GM19043 (cell line): ENCODE data around the gene LRRC36.
A peak's percentile ranks its signal among the peaks of the same experiment; 100 is the strongest.
"Not testable (repeated sequence)": the region's sequence is repeated elsewhere in the genome, so short reads cannot be mapped to it uniquely, and the experiment has no call there.

Source experiments
- ATAC-seq: cut with Tn5 transposase; IDR thresholded peaks from one replicate; pipeline ENCODE4 v1.9.1; 2021; ENCODE audit warnings: low read depth; ENCODE audit not compliant: unreplicated experiment

The LRRC36 gene

DNA sequence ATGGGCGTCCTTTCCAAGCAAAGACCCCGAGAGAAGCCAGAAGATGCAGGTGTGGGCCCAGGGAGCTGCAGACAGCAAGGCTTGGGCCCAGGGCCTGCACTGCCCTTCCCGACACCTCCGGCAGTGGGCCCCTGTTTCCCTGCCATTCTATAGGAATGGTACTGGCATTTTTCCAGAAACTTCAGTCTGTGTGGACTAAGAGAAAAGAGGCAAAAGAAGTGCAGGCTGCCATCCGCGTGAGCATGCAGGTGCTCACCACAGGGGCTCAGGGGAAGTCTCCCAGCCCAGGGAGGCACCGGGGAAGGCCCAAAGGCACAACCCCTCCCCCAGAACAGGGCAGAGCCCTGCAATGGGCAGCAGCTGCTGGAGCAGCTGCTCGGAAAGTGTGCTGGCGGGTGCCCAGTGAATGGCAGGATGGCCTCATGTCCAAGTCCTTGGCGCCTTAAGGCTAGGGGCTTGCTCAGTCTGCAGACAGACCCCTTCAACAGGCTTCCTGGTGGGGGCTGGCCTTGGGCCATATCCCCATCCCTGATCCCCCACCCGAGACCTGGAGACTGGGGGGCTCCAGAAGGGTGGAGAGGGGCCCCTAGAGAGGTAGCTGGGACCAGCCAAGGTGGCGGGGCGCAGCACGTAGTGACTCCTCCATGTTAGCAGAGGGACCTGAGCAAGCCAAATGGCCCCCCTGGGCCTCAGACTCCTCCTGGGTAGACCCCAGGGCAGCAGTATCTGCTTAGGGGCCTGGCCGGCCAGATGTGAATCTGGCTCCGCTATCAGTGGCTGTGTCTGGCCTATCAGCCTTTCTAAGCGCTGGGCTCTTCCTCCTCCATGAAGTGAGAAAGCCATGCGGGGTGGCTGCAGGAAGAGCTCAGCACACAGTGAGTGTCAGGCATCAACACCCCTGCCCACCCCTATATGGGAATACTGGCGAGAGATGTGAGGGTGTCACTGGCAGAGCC lies 73.4 kb downstream of the LRRC36 start:
- ATAC-seq = no peak

DNA sequence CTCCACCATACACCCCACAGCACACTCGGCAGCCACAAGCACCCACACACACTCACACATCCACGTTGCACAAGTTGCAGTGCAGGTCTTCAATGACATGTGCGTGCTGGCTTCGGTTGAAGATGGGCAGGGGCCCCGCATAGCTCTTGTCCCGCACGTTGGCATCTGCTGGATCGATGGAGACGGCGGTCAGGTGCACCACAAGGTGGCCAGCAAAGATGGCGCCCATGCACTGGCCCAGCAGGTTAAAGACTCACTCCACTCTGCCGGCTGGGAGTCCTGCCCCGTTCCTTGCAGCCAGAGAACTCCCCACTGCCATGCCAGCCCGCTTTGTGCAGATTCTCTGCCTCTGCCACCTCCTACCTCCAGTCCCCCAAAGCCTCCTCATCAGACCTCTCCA lies 74.3 kb downstream of the LRRC36 start:
- ATAC-seq = no peak

DNA sequence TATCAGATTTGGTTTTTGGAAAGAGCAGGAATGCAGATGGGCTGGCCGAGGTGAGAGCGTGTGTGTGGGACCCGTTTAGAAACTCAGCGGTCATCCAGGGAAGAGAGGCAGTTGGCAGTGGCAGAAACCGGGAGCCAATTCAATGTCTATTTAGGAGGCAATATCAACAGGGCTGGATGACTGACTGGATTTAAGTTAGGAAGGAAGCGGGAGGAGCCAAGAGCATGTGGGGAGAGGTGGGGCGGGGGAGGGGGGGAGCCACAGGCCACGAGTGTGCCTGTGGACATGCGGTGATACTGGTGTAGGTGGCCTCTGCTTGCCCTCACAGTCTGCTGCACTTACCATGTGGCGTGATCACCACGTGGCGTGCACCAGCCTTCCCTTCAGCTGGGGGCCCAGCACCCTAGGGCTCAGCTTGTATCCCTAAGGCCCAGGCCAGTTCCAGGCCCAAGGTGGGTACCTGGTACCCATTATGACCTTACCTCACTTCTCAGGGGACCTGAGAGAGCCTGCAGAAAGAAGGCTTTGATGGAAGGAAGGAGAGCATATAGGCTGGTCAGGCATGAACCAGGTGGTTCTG lies 77.5 kb downstream of the LRRC36 start:
- ATAC-seq = no peak

DNA sequence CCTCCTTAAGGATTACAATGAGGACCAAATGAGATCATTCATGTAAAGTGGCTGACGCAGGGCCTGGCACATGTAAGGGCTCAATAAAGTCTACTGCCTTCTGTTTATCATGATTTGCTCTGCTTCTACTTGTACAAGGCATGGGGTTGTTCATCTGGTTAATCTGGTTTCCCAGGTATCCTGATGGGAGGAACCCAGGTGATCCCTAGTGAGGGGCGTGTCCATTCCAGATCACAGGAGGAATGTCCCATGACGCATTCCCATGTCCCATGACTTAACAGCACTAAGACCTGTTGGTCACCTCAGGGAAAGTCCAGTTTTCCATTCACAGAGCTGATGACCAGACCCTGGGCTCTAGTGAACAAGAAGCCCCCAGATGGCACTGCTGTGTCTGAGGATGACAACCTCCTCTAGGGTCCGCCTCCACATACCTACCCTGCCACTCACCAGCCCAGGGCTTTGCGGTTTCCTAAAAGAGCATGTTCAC lies 78.2 kb downstream of the LRRC36 start:
- no peak for ATAC-seq

DNA sequence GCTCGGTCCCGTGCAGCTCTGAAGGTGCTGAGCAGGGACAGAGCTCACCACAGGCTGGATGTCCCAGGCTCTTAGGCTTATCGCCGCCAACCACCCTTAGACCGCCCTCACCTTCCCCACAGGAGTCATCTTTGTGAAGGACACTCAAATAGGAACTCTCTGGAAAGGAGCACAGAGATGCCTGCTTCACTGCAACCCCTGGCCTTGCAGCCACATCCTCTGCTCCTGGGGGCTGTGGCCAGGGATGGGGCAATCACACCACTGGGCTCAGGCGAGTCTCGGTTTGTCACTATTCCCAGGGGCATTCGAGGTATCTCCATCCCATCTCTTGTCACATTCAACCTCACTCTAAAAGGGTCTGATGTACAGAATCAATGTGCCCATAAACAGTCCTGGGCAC lies 78.7 kb downstream of the LRRC36 start:
- no peak for ATAC-seq

DNA sequence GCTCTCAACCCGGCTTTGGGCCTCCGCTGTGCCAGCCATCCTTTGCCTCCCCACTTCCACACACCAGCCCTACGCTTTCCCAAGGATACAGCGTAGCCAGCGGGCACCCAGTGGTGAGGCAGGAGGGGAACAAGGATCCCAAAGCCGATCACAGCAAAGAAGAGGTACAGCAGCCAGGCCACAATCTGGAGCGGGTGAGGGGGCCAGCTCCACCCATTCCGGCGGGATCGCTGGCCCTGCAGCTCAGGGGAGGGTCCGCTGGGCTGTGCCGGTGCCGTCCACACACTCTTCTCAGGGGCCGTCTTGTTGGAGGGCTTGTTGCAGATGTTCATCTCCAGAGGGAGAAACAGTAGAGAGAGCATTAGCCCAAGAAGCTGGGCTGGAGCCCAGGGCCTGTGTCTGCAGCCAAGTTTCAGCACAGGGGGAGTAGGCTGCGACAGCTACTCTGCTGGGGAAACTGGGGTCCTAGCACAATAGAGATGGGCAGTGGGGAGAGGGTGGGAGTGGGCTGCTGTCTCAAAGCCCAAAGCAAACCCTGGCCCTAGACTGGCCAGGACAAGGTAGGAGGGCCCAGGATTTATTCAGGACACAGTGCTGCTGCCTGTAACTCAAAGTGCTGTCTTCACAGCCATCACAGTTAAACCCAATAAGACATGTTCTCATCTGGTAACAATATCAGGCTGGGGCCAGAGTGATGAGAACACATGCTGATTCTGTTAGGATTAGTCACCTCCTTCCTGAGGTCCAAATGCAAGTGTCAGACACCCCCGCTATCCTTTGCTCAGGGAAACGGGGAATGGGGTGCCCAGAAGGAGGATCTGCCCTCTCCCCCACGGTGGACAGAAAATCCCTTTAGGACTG lies 79.7 kb downstream of the LRRC36 start:
- ATAC-seq = no peak

DNA sequence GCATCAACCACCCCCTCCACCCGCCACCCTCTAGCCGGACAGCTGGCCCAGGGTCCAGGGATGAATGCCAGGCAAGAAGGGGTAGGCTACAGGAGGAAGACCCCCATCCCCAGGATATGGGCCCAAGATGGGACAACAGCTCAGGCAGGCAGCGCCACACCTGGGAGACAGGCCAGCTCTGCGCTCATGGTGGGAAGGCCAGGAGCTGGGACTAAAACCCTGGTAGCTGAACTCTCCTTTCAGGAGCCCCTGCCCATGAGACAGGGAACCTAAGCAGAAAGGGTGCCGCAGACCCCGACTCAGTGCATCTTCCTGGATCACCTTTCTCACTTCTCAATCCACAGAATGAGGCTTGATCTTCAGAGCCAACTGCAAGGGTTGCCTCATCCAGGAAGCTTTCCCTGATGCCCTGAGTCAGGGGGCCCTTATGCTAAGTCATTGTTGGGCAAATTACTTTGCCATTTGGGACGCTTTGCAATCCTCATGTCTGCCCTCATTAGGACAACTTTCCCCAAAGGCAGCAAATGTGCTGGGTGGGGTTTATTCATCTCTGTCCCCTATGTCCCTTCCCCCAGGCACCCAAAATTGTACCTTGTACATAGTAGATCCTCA lies 80.7 kb downstream of the LRRC36 start:
- ATAC-seq = no peak

DNA sequence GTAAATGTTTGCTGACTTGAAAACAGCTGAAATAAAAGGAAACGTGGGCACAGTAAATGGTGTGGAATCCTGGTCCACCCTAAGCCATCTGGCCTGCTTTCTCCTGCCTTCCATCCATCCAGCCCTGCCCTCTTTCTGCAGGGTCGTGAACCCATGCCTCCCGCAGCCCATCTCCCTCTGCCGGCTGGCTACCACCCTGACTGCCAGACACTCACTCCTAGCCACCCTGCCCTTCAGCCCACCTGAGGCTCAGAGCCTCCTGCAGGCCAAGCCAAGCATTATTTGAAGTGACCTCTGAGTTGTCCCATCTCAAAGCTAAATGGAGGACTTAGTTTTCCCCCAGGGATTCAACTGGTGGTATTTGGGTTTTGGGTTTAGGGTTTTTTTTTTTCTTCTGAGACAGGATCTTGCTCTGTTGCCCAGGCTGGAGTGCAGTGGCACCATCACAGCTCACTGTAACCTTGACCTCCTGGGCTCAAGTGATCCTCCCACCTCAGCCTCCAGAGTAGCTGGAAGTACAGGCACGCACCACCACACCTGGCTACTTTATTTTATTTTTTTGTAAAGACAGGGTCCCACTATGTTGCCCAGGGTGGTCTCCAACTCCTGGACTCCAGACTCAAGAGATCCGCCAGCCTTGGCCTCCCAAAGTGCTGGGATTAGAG lies 81.3 kb downstream of the LRRC36 start:
- no peak for ATAC-seq

DNA sequence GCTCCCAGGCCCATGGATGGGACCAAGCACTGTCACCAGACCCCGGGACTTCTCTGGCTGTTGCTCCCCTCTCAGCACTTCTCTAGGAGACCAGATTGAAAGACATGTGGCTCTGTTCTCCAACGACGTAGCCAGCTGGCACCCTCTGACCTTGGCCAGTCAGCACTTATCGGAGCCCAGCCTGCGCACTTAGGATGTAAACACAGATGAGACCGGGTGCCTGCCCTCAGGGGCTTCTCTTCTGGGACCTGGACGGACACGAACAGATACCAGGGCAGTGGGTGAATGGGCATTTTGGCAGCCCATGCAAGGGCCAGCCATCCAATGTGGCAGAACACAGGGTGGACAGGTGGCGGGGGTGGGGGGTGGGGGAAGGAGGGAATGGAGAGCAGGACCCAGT lies 83.0 kb downstream of the LRRC36 start:
- ATAC-seq = no peak

DNA sequence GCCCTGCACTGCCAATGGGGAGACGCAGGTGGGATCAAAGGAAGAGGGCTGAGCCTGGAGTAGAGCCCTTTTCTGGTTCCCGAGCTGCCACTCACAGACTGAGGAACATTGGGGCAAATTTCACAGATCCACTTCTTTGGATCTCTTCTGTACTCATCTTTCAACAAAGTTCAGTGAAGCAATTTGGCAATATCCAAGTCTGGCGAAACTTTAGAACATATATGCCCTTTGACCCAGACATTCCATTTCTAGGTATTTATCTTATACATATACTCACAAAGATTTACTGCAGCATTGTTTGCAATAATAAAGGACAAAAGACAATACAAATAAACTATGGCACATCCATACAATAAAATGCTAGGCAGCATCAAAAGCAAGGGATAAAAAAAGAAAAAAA lies 84.7 kb downstream of the LRRC36 start:
- no peak for ATAC-seq

DNA sequence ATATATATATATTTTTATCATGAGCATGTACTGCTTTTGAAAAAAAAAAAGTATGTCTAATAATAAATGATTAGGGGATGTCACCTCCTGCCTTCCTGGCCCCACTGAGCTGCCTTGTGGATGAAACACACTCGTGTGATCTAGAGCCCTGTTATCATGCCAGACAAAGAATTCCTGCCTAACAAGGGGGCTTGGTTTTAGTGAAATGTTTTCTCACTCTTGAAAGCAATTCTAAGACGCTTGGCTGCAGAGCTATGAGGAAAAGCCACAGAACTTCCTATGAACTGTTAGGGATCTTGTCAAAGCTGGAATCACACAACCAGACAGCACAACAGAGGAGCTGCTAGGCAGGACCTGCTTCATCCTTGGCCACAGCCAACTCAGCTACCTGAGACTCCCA lies 85.7 kb downstream of the LRRC36 start:
- no peak for ATAC-seq

DNA sequence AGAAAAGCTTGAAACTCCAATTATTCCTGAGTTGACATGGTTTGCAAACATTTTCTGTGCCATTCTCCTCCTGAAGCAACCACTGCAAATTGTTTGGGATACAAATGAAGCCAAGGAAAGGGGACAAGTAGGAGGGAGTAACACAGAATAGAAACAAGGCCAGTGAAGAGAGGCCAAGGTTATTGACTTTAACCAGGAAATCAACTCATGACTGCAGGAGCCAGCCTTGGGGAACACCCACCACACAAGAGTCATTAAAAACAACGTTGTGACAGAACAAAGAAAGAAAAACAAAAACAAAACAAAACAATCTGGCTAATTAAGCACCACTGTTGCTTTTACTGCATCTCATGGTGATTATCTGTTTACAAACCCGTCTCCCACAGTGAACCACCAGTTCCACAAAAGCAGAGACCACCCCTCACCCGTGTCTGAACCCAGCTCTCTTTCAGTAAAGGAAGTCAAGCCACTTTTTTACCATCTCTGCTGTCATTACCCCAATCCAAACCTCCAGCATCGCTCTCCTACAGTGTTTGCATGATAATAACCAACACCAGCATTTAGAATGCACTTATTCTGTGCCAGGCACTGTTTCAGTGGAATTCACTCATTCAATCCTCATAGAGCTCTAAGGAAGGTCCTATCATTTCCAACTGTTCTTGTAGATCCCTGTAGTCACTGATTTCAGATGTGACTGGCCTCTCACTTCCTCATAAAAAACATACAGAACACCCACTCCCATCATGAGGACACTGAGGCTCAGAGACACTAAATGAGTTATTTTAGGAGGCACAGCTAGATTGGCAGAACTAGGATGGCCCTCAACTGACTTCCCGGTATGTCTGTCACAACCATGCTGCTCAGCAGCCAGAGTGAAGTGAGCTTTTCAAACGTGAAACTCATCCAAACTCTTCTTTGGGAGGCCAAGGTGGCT lies 87.6 kb downstream of the LRRC36 start:
- ATAC-seq = no peak

DNA sequence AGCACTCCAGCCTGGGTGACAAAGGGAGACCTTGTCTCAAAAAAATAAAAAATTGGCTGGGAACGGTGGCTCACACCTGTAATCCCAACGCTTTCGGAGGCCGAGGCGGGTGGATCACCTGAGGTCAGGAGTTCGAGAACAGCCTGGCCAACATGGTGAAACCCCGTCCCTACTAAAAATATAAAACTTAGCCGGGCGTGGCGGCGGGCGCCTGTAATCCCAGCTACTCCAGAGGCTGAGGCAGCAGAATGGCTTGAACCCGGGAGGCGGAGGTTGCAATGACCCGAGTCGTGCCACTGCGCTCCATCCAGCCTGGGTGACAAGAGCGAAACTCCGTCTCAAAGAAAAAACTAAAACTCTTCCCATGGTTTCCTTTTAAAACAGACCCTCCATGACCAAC lies 88.8 kb downstream of the LRRC36 start:
- not testable (repeated sequence) for ATAC-seq

DNA sequence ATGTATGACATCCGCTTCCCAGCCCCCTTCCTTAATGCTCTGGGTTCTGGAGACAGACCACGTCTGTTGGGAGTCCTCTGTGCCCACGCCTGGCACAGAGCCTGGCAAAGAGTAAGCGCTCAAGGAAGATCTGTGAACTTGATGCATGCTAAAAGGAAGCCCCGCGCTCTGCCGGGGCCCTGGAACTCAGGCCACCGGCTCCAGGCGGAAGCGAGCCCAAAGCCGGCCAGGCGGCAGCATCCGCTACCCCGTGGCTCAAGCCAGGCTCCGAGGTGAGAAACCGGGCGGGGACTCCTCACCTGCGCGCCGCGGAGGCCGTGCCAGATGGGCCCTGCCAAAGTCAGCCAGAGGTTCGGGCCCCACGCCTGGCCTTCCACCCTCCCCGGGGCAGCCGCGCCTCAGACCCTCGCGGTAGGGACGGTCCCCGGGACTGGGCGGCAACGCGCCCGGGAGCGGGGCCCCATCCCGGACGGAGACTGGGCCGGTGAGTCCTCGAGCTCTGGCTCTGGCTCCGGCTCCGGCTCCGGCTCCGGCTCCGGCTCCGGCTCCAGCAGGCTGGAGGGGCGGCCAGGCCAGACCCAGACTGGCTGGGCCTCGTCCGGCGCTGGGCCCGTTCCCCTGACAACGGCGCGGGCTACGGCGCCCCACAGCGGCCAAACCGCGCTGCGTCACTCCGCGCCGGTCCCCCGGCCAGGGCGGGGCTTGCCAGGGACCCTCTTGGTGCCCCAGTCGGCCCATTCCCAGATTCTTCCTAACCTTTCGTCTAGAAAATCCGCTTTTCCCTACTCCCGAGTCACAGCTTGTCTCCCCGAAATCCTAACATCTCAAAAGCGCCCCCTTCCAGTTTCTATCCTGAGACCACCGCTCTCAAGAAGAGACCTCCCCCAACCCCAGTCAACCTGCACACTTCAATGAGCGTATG lies 89.5 kb downstream of the LRRC36 start, which contains the start of gene ZDHHC1:
Gene ZDHHC1, minus strand, starts transcription at position 606 of the 922 bp plus-strand sequence. CDS start 8,702 bp downstream, outside the sequence.
- ATAC-seq = peak; percentile 61

DNA sequence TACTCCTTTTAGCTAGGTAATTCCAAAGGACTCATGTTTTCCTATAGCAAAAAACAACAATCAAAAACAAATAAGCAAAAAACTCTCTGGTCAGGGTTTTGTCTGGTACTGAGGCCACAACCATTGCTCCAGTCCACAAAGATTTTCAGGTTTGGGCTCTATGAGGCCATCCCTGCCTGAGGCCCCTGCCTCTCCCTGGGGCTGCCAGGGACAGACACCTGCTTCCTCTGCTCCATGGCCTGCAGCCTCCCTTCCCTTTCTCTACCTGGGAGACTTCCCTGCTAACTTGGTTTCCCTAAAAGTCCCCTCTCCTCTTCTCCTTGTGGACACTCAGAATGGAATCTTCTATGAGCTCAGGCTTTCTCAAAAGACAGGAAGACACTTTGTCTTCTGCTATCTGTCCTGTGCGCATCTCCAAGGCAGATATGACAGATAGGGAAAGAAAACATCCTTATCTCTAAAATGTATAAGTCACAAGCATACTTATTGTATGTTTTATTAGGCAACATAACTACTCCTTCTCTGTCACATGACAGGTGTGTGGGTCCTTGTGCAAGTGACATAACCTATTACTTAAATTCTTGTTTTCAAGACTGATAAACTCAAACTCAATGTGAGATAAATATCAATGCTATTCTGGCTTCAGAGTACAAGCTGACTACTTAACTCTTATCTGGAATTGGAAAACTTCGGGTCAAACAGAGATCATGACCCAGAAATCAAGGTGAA lies 90.9 kb downstream of the LRRC36 start:
- no peak for ATAC-seq

DNA sequence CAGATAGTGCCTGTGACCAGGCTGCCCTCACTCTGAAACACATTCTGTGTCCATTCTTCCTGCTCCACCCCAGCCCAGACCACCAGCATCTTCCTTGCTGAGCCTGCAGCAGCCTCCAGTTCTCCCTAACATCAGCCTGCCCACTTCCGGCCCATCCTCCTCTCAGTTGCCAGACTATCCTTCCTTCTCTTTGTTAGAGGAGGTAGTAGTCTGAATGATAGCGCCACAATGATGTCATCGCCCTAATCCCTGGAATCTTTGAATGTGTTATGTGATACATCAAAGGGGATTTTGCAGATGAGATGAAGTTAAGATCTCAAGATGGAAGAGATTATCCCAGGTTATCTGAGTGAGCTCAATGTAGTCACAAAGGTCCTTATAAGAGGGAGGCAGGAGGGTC lies 92.9 kb downstream of the LRRC36 start:
- no peak for ATAC-seq

DNA sequence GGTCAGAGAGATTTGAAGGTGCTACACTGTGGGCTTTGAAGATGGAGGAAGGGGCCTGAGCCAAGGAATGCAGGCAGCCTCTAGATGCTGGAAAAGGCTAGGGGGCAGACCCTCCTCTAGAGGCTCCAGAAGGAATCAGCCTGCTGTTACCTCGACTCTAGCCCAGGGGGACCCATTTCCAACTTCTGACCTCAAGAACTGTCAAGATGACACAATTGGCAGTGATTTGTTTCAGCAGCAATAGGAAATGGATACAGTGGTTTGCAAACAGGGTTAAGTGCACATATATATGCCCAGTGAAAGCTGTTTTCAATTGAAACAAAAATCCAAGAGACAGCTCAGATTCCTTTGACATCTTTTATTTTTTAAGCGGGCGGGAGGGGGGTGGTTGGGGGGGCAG lies 93.3 kb downstream of the LRRC36 start:
- no peak for ATAC-seq
